K562 (cell line): ENCODE data around the gene LAMTOR5. TPM values are rescaled to one million over a fixed set of nuclear protein-coding genes. Genes with fewer than 3 reads are reported as not detected.
A peak's percentile ranks its signal among the peaks of the same experiment; 100 is the strongest.

ENCODE experiments used
- ARNT ChIP-seq, 2 experiments: fragments of 450-650 bp; IDR thresholded peaks; 2 replicates each; pipeline ENCODE4 v1.6.1; 2016; ENCODE audit warnings: mild to moderate bottlenecking in 1 of 2
- CEBPG ChIP-seq, 3 experiments: fragments of 200-800 bp in 1 of 3; sonication (Bioruptor generic) in 1 of 3; sonication (generic) in 1 of 3; formaldehyde crosslinking in 1 of 3; IDR thresholded peaks in 2 of 3; conservative IDR thresholded peaks in 1 of 3; 2 replicates each; pipeline versions ENCODE4 v1.6.1 to v1.8.0; 2016 to 2022; ENCODE audit warnings: missing compliant biosample characterization in 2 of 3, missing genetic modification characterization in 2 of 3, mild to moderate bottlenecking in 1 of 3, missing genetic modification reagents in 1 of 3
- CREB3L1 ChIP-seq: fragments of 450-650 bp; IDR thresholded peaks from 2 replicates; pipeline ENCODE4 v1.6.1; 2014; ENCODE audit warnings: low read depth, mild to moderate bottlenecking, moderate library complexity, borderline replicate concordance
- HDAC1 ChIP-seq, 2 experiments: fragments of 450-650 bp; IDR thresholded peaks; 2 replicates each; pipeline ENCODE4 v1.6.1; 2016 to 2017; ENCODE audit warnings: inconsistent platforms in 1 of 2, mild to moderate bottlenecking in 1 of 2, moderate library complexity in 1 of 2
- KAT7 ChIP-seq: sonication (generic); formaldehyde crosslinking; IDR thresholded peaks from 2 replicates; pipeline ENCODE4 v1.8.0; 2022; ENCODE audit warnings: missing genetic modification reagents, mild to moderate bottlenecking, borderline replicate concordance
- KLF10 ChIP-seq: fragments of 250-450 bp; sonication (Bioruptor Pico); IDR thresholded peaks from 2 replicates; pipeline ENCODE4 v1.6.1; 2021; ENCODE audit warnings: matching md5 sums
- MCM3 ChIP-seq: fragments of 450-650 bp; IDR thresholded peaks from 2 replicates; pipeline ENCODE4 v1.6.1; 2016
- MCM5 ChIP-seq: fragments of 450-650 bp; IDR thresholded peaks from 2 replicates; pipeline ENCODE4 v1.6.1; 2016; ENCODE audit warnings: low read depth
- MITF ChIP-seq: IDR thresholded peaks from 2 replicates; pipeline ENCODE4 v1.6.1; 2014; ENCODE audit warnings: antibody characterized with exemption
- MYNN ChIP-seq, 2 experiments: sonication (generic); formaldehyde crosslinking in 1 of 2; IDR thresholded peaks; 2 replicates each; pipeline versions ENCODE4 v1.5.0 to v1.6.1; 2016 to 2020; ENCODE audit warnings: antibody characterized with exemption in 1 of 2, missing genetic modification reagents in 1 of 2
- NR0B1 ChIP-seq: fragments of 450-650 bp; IDR thresholded peaks from one replicate; pipeline ENCODE4 v1.6.1; 2018; ENCODE audit warnings: mild to moderate bottlenecking, moderate library complexity; ENCODE audit not compliant: partially characterized antibody
- PHF21A ChIP-seq: fragments of 450-650 bp; IDR thresholded peaks from 2 replicates; pipeline ENCODE4 v1.6.1; 2017; ENCODE audit warnings: low read depth, borderline replicate concordance
- PRMT5 ChIP-seq: sonication (generic); formaldehyde crosslinking; IDR thresholded peaks from 2 replicates; pipeline ENCODE4 v1.5.0; 2020; ENCODE audit warnings: missing genetic modification reagents
- PYGO2 ChIP-seq: fragments of 450-650 bp; IDR thresholded peaks from 2 replicates; pipeline ENCODE4 v1.6.1; 2016; ENCODE audit warnings: mild to moderate bottlenecking, missing genetic modification characterization, moderate library complexity, missing compliant biosample characterization
- RFX7 ChIP-seq: fragments of 250-450 bp; sonication (Bioruptor Pico); IDR thresholded peaks from 2 replicates; pipeline ENCODE4 v1.5.1; 2021; ENCODE audit warnings: mild to moderate bottlenecking
- SETDB1 ChIP-seq: IDR thresholded peaks from one replicate; pipeline ENCODE4 v1.6.1; 2012; ENCODE audit warnings: low read length, control low read depth, inconsistent platforms
- SIN3A ChIP-seq, 2 experiments: fragments of 150-350 bp in 1 of 2; IDR thresholded peaks; 2 replicates each; pipeline ENCODE4 v1.6.1; 2011 to 2016; ENCODE audit warnings: borderline replicate concordance in 2 of 2, low read depth in 2 of 2, low read length in 2 of 2, mild to moderate bottlenecking in 2 of 2, moderate library complexity in 2 of 2; ENCODE audit not compliant: control insufficient read depth in 1 of 2
- SMARCE1 ChIP-seq: fragments of 450-650 bp; IDR thresholded peaks from 2 replicates; pipeline ENCODE4 v1.7.1; 2016; ENCODE audit warnings: mild to moderate bottlenecking
- SNIP1 ChIP-seq: fragments of 450-650 bp; IDR thresholded peaks from 2 replicates; pipeline ENCODE4 v1.7.1; 2017; ENCODE audit warnings: low read depth, mild to moderate bottlenecking
- TARDBP ChIP-seq: fragments of 450-650 bp; IDR thresholded peaks from 2 replicates; pipeline ENCODE4 v1.6.1; 2016
- TCF7 ChIP-seq: sonication (generic); IDR thresholded peaks from 2 replicates; pipeline ENCODE4 v1.6.1; 2016; ENCODE audit warnings: antibody characterized with exemption, borderline replicate concordance
- U2AF1 ChIP-seq: fragments of 200-400 bp; formaldehyde crosslinking; optimal IDR thresholded peaks from 2 replicates; pipeline ENCODE3; 2017; ENCODE audit warnings: mild to moderate bottlenecking, low read depth, low read length, moderate library complexity
- ZC3H11A ChIP-seq: IDR thresholded peaks from 2 replicates; pipeline ENCODE4 v1.6.1; 2012; ENCODE audit warnings: low read depth, low read length, improper control_type of control experiment
- ZNF212 ChIP-seq: fragments of 450-650 bp; formaldehyde crosslinking; IDR thresholded peaks from 2 replicates; pipeline ENCODE4 v1.4.0; 2020; ENCODE audit warnings: mild to moderate bottlenecking
- ZNF311 ChIP-seq: fragments of 250-450 bp; sonication (Bioruptor Pico); IDR thresholded peaks from 2 replicates; pipeline ENCODE4 v1.4.0; 2020; ENCODE audit warnings: mild to moderate bottlenecking, moderate library complexity
- ZNF76 ChIP-seq: fragments of 250-450 bp; sonication (Bioruptor Pico); IDR thresholded peaks from 2 replicates; pipeline ENCODE4 v1.4.0; 2020; ENCODE audit warnings: mild to moderate bottlenecking, moderate library complexity, borderline replicate concordance
- polyA plus RNA-seq, 8 experiments: library from polyadenylated mRNA; depleted of rRNA in 4 of 8; stranded (reverse) in 5 of 8; unstranded in 3 of 8; fragments of >200 nt; fragmentation: Nextera tagmentation in 2 of 8; fragmentation: Illumina TruSeq in 1 of 8; extraction: Ambion mirVana in 2 of 8; extraction: Trizol in 1 of 8; gene quantifications; 2 replicates each; pipeline versions ENCODE4 v1.2.1 to v1.2.3, GENCODE V29; 2011 to 2014; ENCODE audit warnings: inconsistent platforms in 1 of 8, missing spikeins in 1 of 8
- total RNA-seq, 7 experiments: library from RNA; depleted of rRNA in 6 of 7; stranded (reverse); fragments of >200 nt in 6 of 7; fragmentation: Illumina TruSeq in 2 of 7; extraction: Trizol in 2 of 7; gene quantifications; 2 replicates each; pipeline versions ENCODE4 v1.2.1 to v1.2.3, GENCODE V29; 2011 to 2021; ENCODE audit warnings: low replicate concordance in 1 of 7

The LAMTOR5 gene
- total and polyA plus RNA-seq, 9 of the 15 experiments (the other 6 are each of a cell fraction or from before 2014, with no cell fraction given): 118 to 712 (median 241) TPM

GRCh38 chr1:110420874-110421793 lies 13.6 kb upstream of the LAMTOR5 start (continued):
- TF ChIP-seq ZNF311 (CRISPR knock-in tag) (no peak), KAT7 (CRISPR knock-in tag) (no peak), SMARCE1 (peak; percentile 90; the same call in 1 of the 2 replicates), SNIP1 (no peak), TCF7 (no peak), MCM3 (no peak), MCM5 (no peak), SIN3A (IDR thresholded peaks at IDR 0.05; ENCODE audit: borderline replicate concordance in 2 of 2, control insufficient read depth in 1 of 2, low read depth in 2 of 2, low read length in 2 of 2) (no peak), ZNF76 (CRISPR knock-in tag) (no peak), TARDBP (no peak), SETDB1 (no peak), PRMT5 (no peak), U2AF1 (no peak), MYNN (IDR thresholded peaks at IDR 0.05) (no peak), MYNN (CRISPR knock-in tag; IDR thresholded peaks at IDR 0.05) (no peak), PYGO2 (tag) (peak; percentile 52; the same call in 1 of the 2 replicates), ZNF212 (CRISPR knock-in tag) (no peak), HDAC1 (IDR thresholded peaks at IDR 0.05) (0 out of 4 replicates have a peak, but pooled peaks of 1 of the 2 experiments have one; percentile 43), KLF10 (CRISPR knock-in tag) (no peak), MITF (peak; percentile 65), CREB3L1 (no peak), ARNT (IDR thresholded peaks at IDR 0.05) (no peak; a peak in 1 of 4 replicates), CEBPG (CRISPR knock-in tag; IDR thresholded peaks at IDR 0.05) (no peak), CEBPG (tag; conservative IDR thresholded peaks at IDR 0.05 in 1 of 2, IDR thresholded peaks at IDR 0.05 in 1 of 2) (no peak), ZC3H11A (no peak), NR0B1 (no peak), PHF21A (no peak), RFX7 (no peak)
